ENCODE results near the gene KHDC1L. TPM values are rescaled to one million over a fixed set of nuclear protein-coding genes. Genes with fewer than 3 reads are reported as not detected.
"Not testable (repeated sequence)": the region's sequence is repeated elsewhere in the genome, so short reads cannot be mapped to it uniquely, and the experiment has no call there.

The KHDC1L gene
- total RNA-seq (2021; ENCODE audit: unreplicated experiment) (not detected), Bru-seq, nascent RNA (percentile 40 among the genes with signal in this experiment), BruChase-seq, experiment 1, labeled RNA remaining after a 2-hour chase (percentile 37 among the genes with signal in this experiment), BruChase-seq, experiment 2, labeled RNA remaining after a 6-hour chase (percentile 35 among the genes with signal in this experiment)
- polyA plus RNA-seq (2012; ENCODE audit: insufficient read length), result not detected
- long read RNA-seq, result 0 reads

GRCh38 chr6:73225396-73225795 lies at the start of gene KHDC1L:
Gene KHDC1L, minus strand, starts transcription at chr6:73225496. Its CDS starts 88 bp downstream, at chr6:73225408.
- no peak for ATAC-seq
- POLR2A ChIA-PET, result no interaction called here
- in situ Hi-C loops (cut with HindIII; ENCODE audit: low pct_unique_long_range_greater_than_20kb, low sequenced_read_pairs), result no loop called here

GRCh38 chr6:73269296-73269695 lies 44.0 kb upstream of the KHDC1L start:
- H3K36me3 ChIP-seq (ENCODE audit: control insufficient read depth, insufficient read depth, low read length); H3K4me3 ChIP-seq (ENCODE audit: low read depth in 2 of 2, low read length in 2 of 2); ATAC-seq; H3K4me1 ChIP-seq (ENCODE audit: control insufficient read depth, insufficient read depth, low read length); POLR2A ChIA-PET; H3K27ac ChIP-seq (ENCODE audit: low read length); in situ Hi-C loops (cut with HindIII; ENCODE audit: low pct_unique_long_range_greater_than_20kb, low sequenced_read_pairs); H3K9me3 ChIP-seq (ENCODE audit: control insufficient read depth, insufficient read depth, low read depth, low read length); H3K27me3 ChIP-seq (ENCODE audit: control insufficient read depth, insufficient read depth, low read length); CTCF ChIA-PET; intact Hi-C loops (cut with micrococcal nuclease; ENCODE audit: unreplicated experiment); DNase-seq (ENCODE audit: low read depth, low spot score): not testable (repeated sequence)
- BruUV-seq (replicated peaks), result TSS peak; percentile 46

More at GRCh38 chr6:73225396-73225795, at the start of gene KHDC1L:
- TF ChIP-seq POLR2AphosphoS5 (IDR thresholded peaks at IDR 0.05; ENCODE audit: low read depth, low read length), result no peak
- TF ChIP-seq SIN3A (IDR thresholded peaks at IDR 0.05; ENCODE audit: borderline replicate concordance, insufficient read depth, low read depth, low read length), result no peak
- no peak for TF ChIP-seq REST (IDR thresholded peaks at IDR 0.05; ENCODE audit: insufficient read depth in 1 of 2, low read depth in 2 of 2, low read length in 1 of 2)
- no peak for TF ChIP-seq CTCF (IDR thresholded peaks at IDR 0.05)
- TF ChIP-seq TCF7L2 (IDR thresholded peaks at IDR 0.05; ENCODE audit: low read depth, low read length), result no peak
- Histone ChIP-seq H3K9me3 (ENCODE audit: control insufficient read depth, insufficient read depth, low read depth, low read length) (no peaks in the 10 kb centered on the region), H3K4me1 (ENCODE audit: control insufficient read depth, insufficient read depth, low read length) (no peaks in the 10 kb centered on the region), H3K27me3 (ENCODE audit: control insufficient read depth, insufficient read depth, low read length) (no peaks in the 10 kb centered on the region), H3K4me3 (ENCODE audit: low read depth in 2 of 2, low read length in 2 of 2) (no peak within 1 kb of the TSS), H3K36me3 (ENCODE audit: control insufficient read depth, insufficient read depth, low read length) (no peaks in the 10 kb centered on the region), H3K27ac (ENCODE audit: low read length) (no peak within 1 kb of the TSS)
- BruUV-seq (replicated peaks), result no TSS peak
- no peak for DNase-seq (ENCODE audit: low read depth, low spot score)
- CTCF ChIA-PET, result no interaction called here
- intact Hi-C loops (cut with micrococcal nuclease; ENCODE audit: unreplicated experiment), result no loop called here

- H3K36me3 ChIP-seq (ENCODE audit: control insufficient read depth, insufficient read depth, low read length); H3K9me3 ChIP-seq (ENCODE audit: control insufficient read depth, insufficient read depth, low read depth, low read length); H3K4me3 ChIP-seq (ENCODE audit: low read depth in 2 of 2, low read length in 2 of 2); BruUV-seq (replicated peaks); DNase-seq (ENCODE audit: low read depth, low spot score); ATAC-seq; H3K27me3 ChIP-seq (ENCODE audit: control insufficient read depth, insufficient read depth, low read length); POLR2A ChIA-PET; in situ Hi-C loops (cut with HindIII; ENCODE audit: low pct_unique_long_range_greater_than_20kb, low sequenced_read_pairs); CTCF ChIA-PET; H3K4me1 ChIP-seq (ENCODE audit: control insufficient read depth, insufficient read depth, low read length); intact Hi-C loops (cut with micrococcal nuclease; ENCODE audit: unreplicated experiment); H3K27ac ChIP-seq (ENCODE audit: low read length): not testable (repeated sequence)
Measured at GRCh38 chr6:73268896-73269295, 43.6 kb upstream of the KHDC1L start.

All from Panc1 (cell line).